ENCODE data around the gene DUXB. TPM values are rescaled to one million over a fixed set of nuclear protein-coding genes. Genes with fewer than 3 reads are reported as not detected.

DUXB gene
- total and polyA plus RNA-seq, 2 of the 13 experiments (the other 11 are each of a cell fraction or from before 2014, with no cell fraction given), result not detected

DNA sequence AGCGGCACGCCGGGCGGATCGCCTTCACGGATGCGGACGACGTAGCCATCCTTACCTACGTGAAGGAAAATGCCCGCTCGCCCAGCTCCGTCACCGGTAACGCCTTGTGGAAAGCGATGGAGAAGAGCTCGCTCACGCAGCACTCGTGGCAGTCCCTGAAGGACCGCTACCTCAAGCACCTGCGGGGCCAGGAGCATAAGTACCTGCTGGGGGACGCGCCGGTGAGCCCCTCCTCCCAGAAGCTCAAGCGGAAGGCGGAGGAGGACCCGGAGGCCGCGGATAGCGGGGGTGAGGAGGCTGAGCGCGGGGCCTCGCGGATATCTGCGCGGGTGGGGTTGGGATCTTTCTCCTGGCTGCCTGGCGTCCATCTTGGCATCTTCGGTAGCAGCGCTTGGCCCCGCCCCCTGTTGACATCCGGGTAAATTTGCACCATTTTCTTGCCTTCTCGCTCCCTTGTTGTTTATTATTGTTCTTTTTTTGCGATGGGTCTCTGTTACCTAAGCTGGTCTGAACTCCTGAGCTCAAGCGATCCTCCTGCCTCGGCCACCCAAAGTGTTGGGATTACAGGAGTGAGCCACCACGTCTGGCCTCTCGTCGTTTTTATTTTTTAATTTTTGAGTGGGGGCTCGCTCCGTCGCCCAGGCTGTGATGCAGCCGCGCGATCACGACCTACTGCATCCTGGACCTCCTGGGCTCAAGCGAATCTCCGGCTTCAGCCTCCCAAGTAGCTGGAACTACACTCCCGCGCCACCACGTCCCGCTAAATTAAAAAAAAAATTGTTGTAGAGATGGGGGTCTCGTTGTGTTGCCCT lies 52.8 kb downstream of the DUXB start (continued):
- TF ChIP-seq SIN3A (IDR thresholded peaks at IDR 0.05; ENCODE audit: borderline replicate concordance, low read depth, low read length) (0 out of 2 replicates have a peak, but pooled peaks have one; percentile 55), JUN (CRISPR knock-in tag; IDR thresholded peaks at IDR 0.05) (no peak), ZNF563 (CRISPR knock-in tag; IDR thresholded peaks at IDR 0.05) (peak; percentile 45; the same call in 1 of the 2 replicates), RXRA (CRISPR knock-in tag; IDR thresholded peaks at IDR 0.05) (no peak), HOXA3 (CRISPR knock-in tag; IDR thresholded peaks at IDR 0.05) (peak; percentile 57; the same call in 1 of the 2 replicates), ZNF552 (CRISPR knock-in tag; IDR thresholded peaks at IDR 0.05; ENCODE audit: borderline replicate concordance) (no peak), TFDP1 (CRISPR knock-in tag; IDR thresholded peaks at IDR 0.05; ENCODE audit: borderline replicate concordance) (no peak), SRSF1 (optimal IDR thresholded peaks at IDR 0.05; ENCODE audit: low read depth, low read length) (peak; percentile 45), ZKSCAN1 (IDR thresholded peaks at IDR 0.05; ENCODE audit: low read length) (no peak), E2F2 (CRISPR knock-in tag; IDR thresholded peaks at IDR 0.05; ENCODE audit: borderline replicate concordance) (peak; percentile 67; the same call in 1 of the 2 replicates), KDM3A (CRISPR knock-in tag; IDR thresholded peaks at IDR 0.05; ENCODE audit: low read depth) (no peak; the same call in 1 of the 2 replicates), RXRB (CRISPR knock-in tag; IDR thresholded peaks at IDR 0.05; ENCODE audit: borderline replicate concordance) (peak; percentile 24; the same call in 1 of the 2 replicates), ZNF431 (CRISPR knock-in tag; IDR thresholded peaks at IDR 0.05; ENCODE audit: borderline replicate concordance, low read depth) (peak; percentile 6; the same call in 1 of the 2 replicates), PHF20 (CRISPR knock-in tag; IDR thresholded peaks at IDR 0.05) (no peak), MEIS2 (CRISPR knock-in tag; IDR thresholded peaks at IDR 0.05) (peak; percentile 16; the same call in 1 of the 2 replicates), EEA1 (CRISPR knock-in tag; IDR thresholded peaks at IDR 0.05; ENCODE audit: borderline replicate concordance) (peak; percentile 80; the same call in 1 of the 2 replicates), ZNF780A (CRISPR knock-in tag; IDR thresholded peaks at IDR 0.05) (0 out of 2 replicates have a peak, but pooled peaks have one; percentile 84), HDAC1 (CRISPR knock-in tag; IDR thresholded peaks at IDR 0.05) (0 out of 2 replicates have a peak, but pooled peaks have one; percentile 21), MYC (CRISPR knock-in tag; IDR thresholded peaks at IDR 0.05; ENCODE audit: borderline replicate concordance) (peak; percentile 32; the same call in 1 of the 2 replicates), ZNF589 (CRISPR knock-in tag; conservative IDR thresholded peaks at IDR 0.05) (0 out of 2 replicates have a peak, but pooled peaks have one; percentile 8), ZNF619 (CRISPR knock-in tag; IDR thresholded peaks at IDR 0.05) (no peak), ZSCAN22 (CRISPR knock-in tag; IDR thresholded peaks at IDR 0.05) (no peak), RBM39 (IDR thresholded peaks at IDR 0.05; ENCODE audit: low read depth, low read length, poor library complexity, severe bottlenecking) (peak; percentile 53), MAFG (CRISPR knock-in tag; IDR thresholded peaks at IDR 0.05) (no peak), ZNF451 (CRISPR knock-in tag; IDR thresholded peaks at IDR 0.05) (no peak), EED (CRISPR knock-in tag; IDR thresholded peaks at IDR 0.05) (no peak)
- TF ChIP-seq, protein P1, sequence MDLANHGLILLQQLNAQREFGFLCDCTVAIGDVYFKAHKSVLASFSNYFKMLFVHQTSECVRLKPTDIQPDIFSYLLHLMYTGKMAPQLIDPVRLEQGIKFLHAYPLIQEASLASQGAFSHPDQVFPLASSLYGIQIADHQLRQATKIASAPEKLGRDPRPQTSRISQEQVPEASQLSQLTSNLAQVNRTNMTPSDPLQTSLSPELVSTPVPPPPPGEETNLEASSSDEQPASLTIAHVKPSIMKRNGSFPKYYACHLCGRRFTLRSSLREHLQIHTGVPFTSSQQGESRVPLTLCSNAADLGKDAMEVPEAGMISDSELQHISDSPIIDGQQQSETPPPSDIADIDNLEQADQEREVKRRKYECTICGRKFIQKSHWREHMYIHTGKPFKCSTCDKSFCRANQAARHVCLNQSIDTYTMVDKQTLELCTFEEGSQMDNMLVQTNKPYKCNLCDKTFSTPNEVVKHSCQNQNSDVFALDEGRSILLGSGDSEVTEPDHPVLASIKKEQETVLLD (CRISPR knock-in tag; IDR thresholded peaks at IDR 0.05; ENCODE audit: low read depth), result no peak
